Endothelial cell (in vitro differentiated cells): ENCODE results near the gene TTC23. TPM values are rescaled to one million over a fixed set of nuclear protein-coding genes. Genes with fewer than 3 reads are reported as not detected.

Source experiments
- total RNA-seq: library from RNA; stranded (reverse); fragmentation: NEBNext Ultra II Directional; extraction: Animal tissue kit (Norgen Biotek cat#: 25700); gene quantifications from one replicate; pipeline ENCODE4 v1.2.1, GENCODE V29; 2021; ENCODE audit not compliant: unreplicated experiment

TTC23 gene
- total RNA-seq, 1 donor from 2014 or later = 24.3 TPM

Other genes with a start within 250 kb of the TTC23 start
- gene PGPEP1L, start 241.8 kb downstream of the TTC23 start, total RNA-seq = not detected
- gene SYNM, start 144.5 kb downstream of the TTC23 start, total RNA-seq = 1.7 TPM
- 33.0 TPM for gene LRRC28, start 1.9 kb upstream of the TTC23 start, total RNA-seq